Transverse colon (tissue), 4 donors: ENCODE measurements around the gene CANT1.

ENCODE experiments used
- CTCF ChIP-seq, 5 experiments: fragments of 200-600 bp in 3 of 5; fragments of 450-650 bp in 2 of 5; sonication (generic) in 3 of 5; IDR thresholded peaks; 1 replicate in 2 of 5; 2 replicates in 3 of 5; pipeline ENCODE4 v1.5.1; 2016 to 2017; ENCODE audit warnings: antibody characterized with exemption in 5 of 5, inconsistent platforms in 3 of 5, mild to moderate bottlenecking in 2 of 5, moderate library complexity in 1 of 5
- POLR2A ChIP-seq: fragments of 450-650 bp; IDR thresholded peaks from one replicate; pipeline ENCODE4 v1.6.1; 2016; ENCODE audit warnings: antibody characterized with exemption, mild to moderate bottlenecking, moderate library complexity
- POLR2AphosphoS5 ChIP-seq, 3 donors: sonication (generic); formaldehyde crosslinking; IDR thresholded peaks; one replicate each; pipeline ENCODE4 v1.6.1; 2016; ENCODE audit warnings: antibody characterized with exemption in 3 of 3

GRCh38 chr17:79000396-79001189 lies 9.0 kb downstream of the CANT1 start:
- TF ChIP-seq CTCF (IDR thresholded peaks at IDR 0.05) = no peak
- no peak for TF ChIP-seq POLR2A
- no peak for TF ChIP-seq POLR2AphosphoS5 (IDR thresholded peaks at IDR 0.05)
